Prostate gland (tissue), 2 donors: ENCODE results near the gene RABGAP1. TPM values are rescaled to one million over a fixed set of nuclear protein-coding genes. Genes with fewer than 3 reads are reported as not detected.

Experiments
- DNase-seq: peaks from one replicate; pipeline ENCODE4 v3.0.0-alpha.2; 2019; ENCODE audit warnings: low spot score
- H3K27ac ChIP-seq, 2 donors: fragments of 200-600 bp; sonication (generic); 2 replicates each; pipeline ENCODE4 v1.5.1; 2017 to 2019
- H3K27me3 ChIP-seq: fragments of 200-600 bp; sonication (generic); replicated peaks from 2 replicates; pipeline ENCODE4 v1.5.1; 2019; ENCODE audit not compliant: insufficient read depth
- H3K36me3 ChIP-seq, 2 donors: fragments of 200-600 bp; sonication (generic); 1 replicate in 1 of 2; 2 replicates in 1 of 2; pipeline versions ENCODE4 v1.5.1 to v1.8.1; 2017 to 2019
- H3K4me1 ChIP-seq: fragments of 200-600 bp; sonication (generic); replicated peaks from 2 replicates; pipeline ENCODE4 v1.5.1; 2019
- H3K4me3 ChIP-seq, 2 donors: fragments of 200-600 bp; sonication (generic); 2 replicates each; pipeline ENCODE4 v1.5.1; 2017 to 2019
- H3K9me3 ChIP-seq: fragments of 200-600 bp; sonication (generic); 2 replicates; pipeline ENCODE4 v1.5.1; 2017
- POLR2A ChIP-seq: fragments of 450-650 bp; IDR thresholded peaks from one replicate; pipeline ENCODE4 v1.6.1; 2016; ENCODE audit warnings: antibody characterized with exemption, mild to moderate bottlenecking
- POLR2AphosphoS5 ChIP-seq: sonication (generic); formaldehyde crosslinking; IDR thresholded peaks from one replicate; pipeline ENCODE4 v1.6.1; 2017; ENCODE audit warnings: antibody characterized with exemption
- WGBS: methylation state at CpG from one replicate; pipeline ENCODE4 v1.1.5; 2018; 5-methylcytosine and 5-hydroxymethylcytosine counted together
- intact Hi-C: fragments of 100-400 bp; cut with DNase I; formaldehyde crosslinking; loops from one replicate; pipeline ENCODE4 v1.14.2; 2022
- total RNA-seq, 2 donors: library from RNA; depleted of rRNA; stranded (reverse); fragments of >200 nt; gene quantifications; one replicate each; pipeline ENCODE4 v1.1.0, GENCODE V29; 2016
- TF ChIP-seq, protein P1 (sequence below), 4 experiments: fragments of 200-600 bp in 2 of 4; fragments of 450-650 bp in 2 of 4; sonication (generic) in 2 of 4; IDR thresholded peaks; 1 replicate in 3 of 4; 2 replicates in 1 of 4; pipeline ENCODE4 v1.5.1; 2016 to 2019; ENCODE audit warnings: antibody characterized with exemption in 4 of 4, mild to moderate bottlenecking in 2 of 4, moderate library complexity in 2 of 4

RABGAP1 gene
- total RNA-seq, 2 donors from 2014 or later, result 59.8 to 104 TPM

DNA sequence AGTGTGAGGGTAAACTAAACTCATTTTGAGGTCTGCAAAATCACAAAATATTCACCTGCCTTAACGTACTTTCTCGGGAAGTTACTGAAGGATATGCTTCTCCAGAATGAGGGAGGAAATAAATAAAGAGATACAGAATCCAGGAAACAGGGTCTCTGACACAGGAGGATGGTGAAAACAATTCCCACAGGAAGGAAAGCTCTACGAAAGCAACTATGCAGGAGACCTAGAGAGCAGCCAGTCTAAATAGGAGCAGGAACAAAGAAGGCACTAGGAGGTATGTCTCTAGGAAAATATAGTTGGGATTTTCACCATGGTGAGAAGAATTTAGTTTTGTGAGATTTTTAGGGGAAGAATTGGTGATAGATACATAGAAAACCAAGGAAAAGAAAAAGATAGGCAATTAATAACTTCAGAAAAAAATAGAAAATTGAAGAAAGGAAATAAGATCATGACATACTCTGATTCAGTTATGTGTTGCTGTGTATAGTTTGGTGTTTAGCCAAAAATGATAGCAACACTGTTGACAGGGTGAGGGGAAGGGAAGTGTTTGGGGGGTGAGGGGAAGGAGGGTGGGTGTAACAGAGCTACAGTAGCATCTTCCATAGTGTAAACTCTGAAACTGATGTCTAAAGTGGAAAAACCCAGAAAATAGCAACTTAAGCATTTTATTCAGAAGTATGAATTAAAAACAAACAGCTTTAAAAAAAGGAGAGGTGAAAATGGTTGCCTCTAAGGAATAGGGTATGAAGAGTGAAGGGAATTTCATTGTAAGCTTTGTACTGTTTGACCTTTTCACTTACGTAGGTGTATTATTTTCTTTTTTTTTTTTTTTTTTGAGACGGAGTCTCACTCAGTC, 102.5 kb downstream of the RABGAP1 start:
- Histone ChIP-seq H3K4me3 (no peak overlapping the region), H3K27ac (no peak overlapping the region), H3K9me3 (no peaks in the 10 kb centered on the region), H3K27me3 (no peaks in the 10 kb centered on the region), H3K36me3 (no peaks in the 10 kb centered on the region), H3K4me1 (no peaks in the 10 kb centered on the region)
- intact Hi-C loops, result no loop called here
- TF ChIP-seq POLR2AphosphoS5 (no peak), POLR2A (no peak)
- TF ChIP-seq, protein P1, sequence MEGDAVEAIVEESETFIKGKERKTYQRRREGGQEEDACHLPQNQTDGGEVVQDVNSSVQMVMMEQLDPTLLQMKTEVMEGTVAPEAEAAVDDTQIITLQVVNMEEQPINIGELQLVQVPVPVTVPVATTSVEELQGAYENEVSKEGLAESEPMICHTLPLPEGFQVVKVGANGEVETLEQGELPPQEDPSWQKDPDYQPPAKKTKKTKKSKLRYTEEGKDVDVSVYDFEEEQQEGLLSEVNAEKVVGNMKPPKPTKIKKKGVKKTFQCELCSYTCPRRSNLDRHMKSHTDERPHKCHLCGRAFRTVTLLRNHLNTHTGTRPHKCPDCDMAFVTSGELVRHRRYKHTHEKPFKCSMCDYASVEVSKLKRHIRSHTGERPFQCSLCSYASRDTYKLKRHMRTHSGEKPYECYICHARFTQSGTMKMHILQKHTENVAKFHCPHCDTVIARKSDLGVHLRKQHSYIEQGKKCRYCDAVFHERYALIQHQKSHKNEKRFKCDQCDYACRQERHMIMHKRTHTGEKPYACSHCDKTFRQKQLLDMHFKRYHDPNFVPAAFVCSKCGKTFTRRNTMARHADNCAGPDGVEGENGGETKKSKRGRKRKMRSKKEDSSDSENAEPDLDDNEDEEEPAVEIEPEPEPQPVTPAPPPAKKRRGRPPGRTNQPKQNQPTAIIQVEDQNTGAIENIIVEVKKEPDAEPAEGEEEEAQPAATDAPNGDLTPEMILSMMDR (IDR thresholded peaks at IDR 0.05), result no peak
- DNase-seq, result no peak
- WGBS, result 95% methylated on average over 5 of the region's 5 CpGs

GRCh38 chr9:123044586-123044985, 103.8 kb downstream of the RABGAP1 start:
- no peak overlapping the region for H3K27ac ChIP-seq

DNA sequence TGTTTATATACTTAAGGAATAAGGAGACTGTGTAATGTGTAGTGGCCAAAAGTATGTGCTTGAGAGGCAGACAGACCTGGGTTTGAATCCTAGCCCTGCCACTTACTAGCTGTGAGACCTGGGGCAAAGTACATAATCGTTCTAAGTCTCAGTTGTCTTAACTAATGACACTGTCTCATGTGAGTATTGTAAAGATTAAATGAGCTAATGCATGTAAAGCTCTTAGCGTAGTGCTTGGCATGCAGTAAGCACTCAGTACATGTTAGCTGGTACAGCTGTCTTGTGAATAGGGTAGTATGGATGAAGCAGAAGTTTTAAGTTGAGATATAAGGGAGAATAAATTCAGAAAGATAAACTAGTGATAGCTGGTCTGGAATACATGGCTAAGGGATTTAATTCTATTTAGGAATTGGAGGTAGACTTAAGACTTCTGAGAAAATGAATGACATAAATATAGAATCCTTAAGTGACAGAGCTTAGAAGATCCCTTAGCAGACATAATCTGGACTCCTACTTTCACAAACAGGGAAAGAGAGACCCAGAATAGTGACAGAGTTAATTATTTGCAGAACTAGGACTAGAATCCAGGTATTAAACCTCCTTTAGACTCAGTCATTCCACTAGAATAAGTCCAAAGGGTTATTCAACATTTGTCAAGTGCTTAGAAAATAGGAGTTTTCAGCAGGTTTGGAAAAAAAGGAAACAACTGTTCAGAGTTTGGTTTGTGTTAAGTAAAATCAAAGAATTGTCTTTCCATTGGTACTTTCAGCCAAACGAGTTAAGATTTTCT, 105.8 kb downstream of the RABGAP1 start:
- 88% methylated on average over 3 of the region's 3 CpGs for WGBS
- Histone ChIP-seq H3K4me3 (no peak overlapping the region), H3K36me3 (no peaks in the 10 kb centered on the region), H3K27me3 (no peaks in the 10 kb centered on the region), H3K9me3 (no peaks in the 10 kb centered on the region), H3K27ac (no peak overlapping the region), H3K4me1 (no peaks in the 10 kb centered on the region)
- no peak for DNase-seq
- intact Hi-C loops, result no loop called here
- TF ChIP-seq, protein P1 (IDR thresholded peaks at IDR 0.05), result no peak
- TF ChIP-seq POLR2A (no peak), POLR2AphosphoS5 (no peak)

More at GRCh38 chr9:123044586-123044985, 103.8 kb downstream of the RABGAP1 start:
- DNase-seq, result no peak
- Histone ChIP-seq H3K27me3 (no peaks in the 10 kb centered on the region), H3K36me3 (no peaks in the 10 kb centered on the region), H3K4me3 (no peak overlapping the region), H3K4me1 (no peaks in the 10 kb centered on the region), H3K9me3 (no peaks in the 10 kb centered on the region)
- WGBS, result 87% methylated on average over 4 of the region's 4 CpGs
- TF ChIP-seq POLR2AphosphoS5 (no peak), POLR2A (no peak)
- TF ChIP-seq, protein P1 (IDR thresholded peaks at IDR 0.05), result no peak
- intact Hi-C loops, result no loop called here

- intact Hi-C loops, result no loop called here
- WGBS, result 20% methylated on average over 2 of the region's 2 CpGs
- no peaks in the 10 kb centered on the region for H3K27me3 ChIP-seq
- no peaks in the 10 kb centered on the region for H3K4me1 ChIP-seq
- no peak for DNase-seq
- H3K36me3 ChIP-seq, result no peaks in the 10 kb centered on the region
- H3K4me3 ChIP-seq, result no peak overlapping the region
- H3K27ac ChIP-seq, result peak overlapping the region; percentile 14 to 57
- TF ChIP-seq, protein P1 (IDR thresholded peaks at IDR 0.05), result no peak
- TF ChIP-seq POLR2AphosphoS5, result no peak
- H3K9me3 ChIP-seq, result no peaks in the 10 kb centered on the region
These were observed 107.9 kb downstream of the RABGAP1 start for GRCh38 chr9:123048748-123049147.
